CD4-positive, alpha-beta T cell treated with Interleukin-4 for 4 hours (primary cell): ENCODE data around the gene CACNA1I.

Experiments used
- DNase-seq: peaks from one replicate; pipeline ENCODE4 v3.0.0-alpha.2; 2020

CACNA1I gene

DNA sequence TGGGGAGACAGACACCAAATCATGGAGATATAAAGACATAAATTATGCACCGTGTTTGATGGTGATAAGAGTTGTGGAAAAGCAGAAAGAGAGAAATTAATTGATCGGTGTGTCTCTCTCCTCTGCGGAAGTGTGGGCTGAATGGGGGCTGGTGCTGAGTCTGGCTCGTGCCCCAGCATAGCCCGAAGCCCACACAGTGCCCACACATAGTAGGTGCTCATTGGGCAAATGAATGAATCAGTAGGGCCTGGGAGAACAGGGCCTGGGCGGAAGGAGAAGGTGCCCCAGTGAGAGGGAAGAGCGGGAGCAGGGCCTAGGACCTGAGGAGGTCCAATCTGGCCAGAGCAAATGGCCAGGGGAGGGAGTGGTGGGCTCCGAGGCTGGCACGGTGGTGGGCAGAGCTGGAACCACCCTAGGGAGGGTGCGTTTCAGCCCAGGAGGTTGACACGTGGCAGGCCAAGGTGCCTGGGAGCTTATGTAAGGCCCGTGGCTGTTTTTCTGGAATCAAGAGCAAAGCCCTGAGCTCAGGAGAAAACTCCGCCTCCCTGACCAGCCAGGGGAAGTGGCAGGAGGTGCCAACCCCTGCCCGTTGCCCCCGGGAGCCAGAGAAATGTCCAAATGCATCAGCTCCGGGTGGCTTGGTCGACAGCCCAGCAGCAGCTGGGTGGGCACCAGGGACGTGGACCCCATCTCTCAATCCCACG is 2.1 kb upstream of the CACNA1I start:
- DNase-seq, result no peak

DNA sequence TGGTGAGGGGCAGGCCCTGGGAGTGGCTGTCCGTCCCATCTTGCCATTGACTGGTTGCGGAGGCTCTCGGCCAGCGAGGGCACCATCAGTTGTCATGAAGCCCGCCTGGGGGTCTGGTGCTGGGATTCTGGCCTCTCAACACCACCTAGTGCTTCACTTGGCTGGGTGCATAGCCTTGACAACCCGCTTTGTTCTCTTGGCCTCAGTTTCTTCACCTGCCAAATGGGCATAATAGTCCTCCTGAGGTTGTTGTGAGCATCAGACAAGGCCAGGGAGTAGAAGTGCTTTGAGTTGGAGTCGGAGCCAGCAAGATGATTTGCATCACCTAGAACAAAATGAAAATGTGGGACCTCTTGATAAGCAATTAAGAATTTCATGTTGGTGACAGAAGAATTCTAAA is 1.5 kb upstream of the CACNA1I start:
- no peak for DNase-seq

- no peak for DNase-seq
These were observed 327 bp upstream of the CACNA1I start for GRCh38 chr22:39570226-39570625.

DNA sequence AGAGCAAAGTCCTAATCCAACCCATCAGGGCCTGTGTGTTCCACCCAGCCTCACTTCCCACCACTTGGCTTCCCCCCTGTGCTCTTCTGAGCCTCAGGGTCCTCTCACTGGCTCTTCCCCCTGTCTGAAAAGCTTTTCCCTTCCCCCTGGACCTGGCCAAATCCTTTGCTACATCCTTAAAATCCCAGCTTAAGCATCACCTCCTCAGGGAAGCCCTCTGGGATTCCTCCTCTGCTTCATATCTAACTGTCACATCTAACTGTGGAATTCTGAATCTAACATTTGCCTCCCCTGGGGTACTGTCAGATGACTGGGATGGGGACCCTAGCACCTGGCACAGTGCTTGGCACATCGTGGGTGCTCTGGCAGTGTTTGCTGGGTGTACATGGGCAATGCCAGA is 985 bp downstream of the CACNA1I start:
- DNase-seq, result no peak

DNA sequence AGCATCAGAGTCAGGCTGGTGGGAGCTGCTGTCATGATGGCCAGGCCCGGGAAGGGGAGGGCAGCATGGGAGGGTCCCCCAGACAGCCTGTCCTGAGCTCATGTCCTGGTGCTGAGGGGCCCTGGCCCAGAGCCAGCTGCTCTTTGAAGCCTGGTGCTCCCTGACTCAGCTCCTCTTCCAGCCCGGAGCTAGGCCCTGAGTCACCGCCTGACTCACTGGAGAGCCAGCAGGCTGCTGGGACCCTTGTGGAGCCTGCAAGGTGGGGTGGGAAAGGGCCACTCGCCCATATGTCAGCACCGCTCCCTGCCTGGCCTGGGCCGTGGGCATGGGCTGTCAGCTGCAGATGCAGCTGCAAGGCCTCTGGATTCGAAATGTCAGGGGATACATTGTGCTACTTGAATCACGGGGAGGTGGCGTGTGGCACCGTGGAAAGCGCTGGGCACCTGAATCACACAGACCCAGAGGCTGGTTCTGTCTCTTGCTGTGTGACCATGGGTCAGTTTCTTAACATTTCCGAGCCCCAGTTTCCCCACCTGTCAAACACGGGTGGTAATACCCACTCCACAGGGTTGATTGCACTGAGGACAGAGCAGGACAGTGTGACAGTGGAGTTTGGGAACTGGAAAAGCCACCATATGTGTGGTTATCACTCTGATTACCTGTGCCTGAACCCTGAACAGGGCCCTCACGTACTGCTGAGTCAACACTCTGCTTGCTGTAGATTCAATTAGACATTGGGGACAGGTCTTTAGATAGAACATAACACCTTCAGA is 4.4 kb downstream of the CACNA1I start:
- DNase-seq, result no peak

DNA sequence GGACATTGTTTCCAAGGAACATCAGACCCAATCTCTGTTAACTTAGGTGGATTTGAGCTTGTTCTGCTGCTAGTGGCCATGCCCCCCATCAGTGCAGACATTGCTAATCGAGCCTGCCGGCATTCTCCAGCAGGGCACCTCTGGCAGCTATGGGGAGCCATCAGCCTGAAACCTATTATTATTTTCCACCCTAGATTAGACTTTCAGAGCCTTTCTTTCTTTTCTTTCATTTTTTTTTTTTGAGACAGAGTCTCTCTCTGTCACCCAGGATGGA is 4.9 kb downstream of the CACNA1I start:
- DNase-seq, result no peak

DNA sequence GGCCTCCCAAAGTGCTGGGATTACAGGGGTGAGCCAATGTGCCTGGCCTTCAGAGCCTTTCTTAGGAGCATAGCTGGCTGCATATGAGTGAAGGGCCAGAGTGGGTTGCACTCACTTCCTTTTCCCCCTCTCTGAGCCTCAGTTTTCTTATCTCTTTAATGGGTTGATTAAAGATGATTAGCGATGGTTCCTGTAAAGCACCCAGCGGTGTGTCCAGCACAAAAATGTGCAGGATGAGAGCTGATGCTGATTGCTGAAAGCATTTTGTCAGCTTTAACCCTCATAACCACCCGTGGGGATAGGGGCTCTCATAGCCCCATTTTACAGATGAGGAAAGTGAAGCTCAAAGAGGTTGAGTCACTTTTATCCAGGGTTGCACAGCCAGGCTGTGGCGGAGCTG is 5.5 kb downstream of the CACNA1I start:
- no peak for DNase-seq

- no peak for DNase-seq
These were observed 6.8 kb downstream of the CACNA1I start for GRCh38 chr22:39577366-39577765.

DNA sequence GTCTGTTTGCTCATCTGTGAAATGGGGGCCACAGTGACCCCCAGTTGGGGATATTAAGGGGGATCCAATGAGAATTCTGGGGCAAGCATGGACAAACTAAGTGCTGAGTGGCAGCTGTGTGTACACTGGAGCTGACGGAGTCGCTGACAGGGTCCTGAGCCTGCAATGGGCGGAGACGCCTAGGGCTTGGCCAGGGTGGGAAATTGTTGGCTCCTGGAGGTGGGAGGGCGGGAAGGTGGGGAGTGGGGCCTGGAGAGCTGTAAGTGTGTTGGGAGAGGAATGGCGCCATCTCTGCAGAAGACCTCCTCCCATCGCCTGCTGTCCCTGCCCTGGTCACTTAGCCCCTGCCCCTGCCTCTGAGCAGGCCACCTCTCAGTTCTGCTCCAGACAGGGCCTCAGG is 7.3 kb downstream of the CACNA1I start:
- no peak for DNase-seq

GRCh38 chr22:39580006-39580441 is 9.5 kb downstream of the CACNA1I start:
- DNase-seq, result no peak

DNA sequence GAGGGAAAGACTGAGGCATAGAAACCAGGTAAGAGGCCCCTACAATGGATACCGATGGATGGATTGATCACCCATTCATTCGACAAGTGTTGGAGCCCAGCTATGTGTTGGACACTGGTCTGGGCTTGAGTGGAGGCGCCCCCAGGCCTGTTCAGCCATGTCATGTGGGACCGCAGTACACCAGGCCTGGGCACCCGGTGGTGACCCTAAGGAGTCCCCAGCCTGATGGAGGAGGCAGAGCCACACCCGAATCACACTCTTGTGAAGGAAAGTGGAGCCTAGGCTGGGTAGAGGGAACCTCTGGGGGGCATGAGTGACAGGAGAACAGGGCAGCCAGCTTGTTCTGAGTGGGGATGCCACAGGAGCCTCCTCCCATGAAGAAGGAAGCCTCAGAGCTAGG is 10.2 kb downstream of the CACNA1I start:
- no peak for DNase-seq

GRCh38 chr22:39581303-39581702 is 10.8 kb downstream of the CACNA1I start:
- DNase-seq, result no peak

GRCh38 chr22:39583066-39583667 is 12.6 kb downstream of the CACNA1I start:
- no peak for DNase-seq

DNA sequence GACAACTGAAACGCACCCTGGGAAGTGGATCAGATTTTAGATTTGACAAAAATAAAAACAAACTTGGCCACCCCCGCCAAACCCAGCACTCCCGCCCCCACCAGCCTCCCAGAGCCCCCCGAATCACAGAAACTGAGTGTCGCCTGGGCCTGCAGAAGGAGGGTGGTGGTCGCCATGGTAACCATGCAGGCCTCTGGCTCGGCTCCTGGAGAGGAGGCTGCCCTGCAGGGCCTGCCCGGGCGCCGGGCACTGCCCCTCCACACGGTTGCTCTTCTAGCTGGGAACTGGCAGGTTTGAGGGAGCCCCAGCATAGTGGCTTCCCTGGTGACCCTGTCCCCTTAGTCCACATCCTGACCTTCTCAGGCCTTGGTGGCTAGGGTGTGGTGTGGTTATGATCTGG is 19.3 kb downstream of the CACNA1I start:
- DNase-seq, result no peak

DNA sequence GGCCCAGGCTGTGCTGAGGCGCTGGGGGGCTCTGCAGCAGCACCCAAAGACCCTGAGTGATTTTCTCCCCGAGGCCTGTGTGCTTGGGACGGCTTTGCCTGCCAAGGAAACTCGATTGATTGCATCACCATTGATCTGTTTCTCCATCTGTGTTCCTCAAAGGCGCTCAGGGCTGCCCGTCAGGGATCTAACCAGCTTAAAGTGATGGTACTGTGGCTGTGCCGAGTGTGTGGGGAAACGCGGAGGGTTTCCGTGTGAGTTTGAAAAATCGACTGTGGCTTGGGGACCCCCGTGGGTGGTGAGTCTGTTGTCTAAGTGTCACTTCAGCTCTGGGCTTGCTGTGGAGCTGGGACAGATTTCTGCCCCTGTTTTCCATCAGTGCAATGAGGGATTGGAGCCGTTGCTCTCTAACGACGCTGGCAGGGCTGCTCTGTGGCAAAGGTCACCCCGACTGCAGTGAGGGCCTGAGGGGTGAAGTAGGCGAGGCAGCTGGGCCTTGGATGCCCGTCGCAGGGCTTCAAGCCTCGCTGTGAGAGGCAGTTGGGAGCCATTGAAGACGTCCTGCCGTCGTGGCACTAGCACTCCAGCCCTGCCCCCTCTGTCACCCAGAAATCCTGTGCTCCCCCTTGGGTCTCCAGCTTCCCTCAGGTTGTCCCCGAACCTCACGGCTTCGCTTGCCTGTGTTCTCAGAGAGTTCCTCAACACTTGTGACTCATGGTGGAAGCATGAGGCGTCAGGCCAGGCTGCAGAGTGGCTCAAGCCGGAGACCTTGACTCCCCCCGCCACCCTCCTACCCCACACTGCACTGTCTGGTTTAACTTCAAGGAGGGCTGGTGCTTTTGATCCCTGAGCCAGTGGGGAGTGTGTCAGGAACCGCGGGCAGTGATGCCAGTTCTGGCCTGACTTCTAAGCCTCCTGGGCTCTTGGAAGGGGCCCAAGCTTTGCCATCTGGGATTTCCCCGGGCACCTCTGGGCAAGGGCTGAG is 21.8 kb downstream of the CACNA1I start:
- no peak for DNase-seq

GRCh38 chr22:39593066-39593930 is 22.7 kb downstream of the CACNA1I start:
- DNase-seq, result no peak

DNA sequence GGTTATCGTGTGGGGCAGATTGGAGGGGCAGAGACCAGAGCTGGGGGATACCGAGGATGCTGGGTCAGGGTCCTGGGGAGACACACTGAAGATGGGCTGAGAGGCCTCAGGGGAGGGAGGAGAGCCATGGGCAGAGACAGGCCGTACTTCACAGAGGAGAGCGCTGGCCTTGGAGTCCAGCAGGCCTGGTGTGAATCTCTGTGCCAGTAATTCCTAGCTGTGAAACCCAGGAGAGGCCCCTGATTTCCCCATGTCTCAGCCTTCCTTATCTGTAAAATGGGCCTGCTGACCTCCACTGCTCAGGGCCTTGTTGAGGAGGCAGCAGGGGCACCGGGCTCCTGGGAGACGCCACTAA is 23.4 kb downstream of the CACNA1I start:
- no peak for DNase-seq

GRCh38 chr22:39594411-39594810 is 23.9 kb downstream of the CACNA1I start:
- DNase-seq, result no peak

DNA sequence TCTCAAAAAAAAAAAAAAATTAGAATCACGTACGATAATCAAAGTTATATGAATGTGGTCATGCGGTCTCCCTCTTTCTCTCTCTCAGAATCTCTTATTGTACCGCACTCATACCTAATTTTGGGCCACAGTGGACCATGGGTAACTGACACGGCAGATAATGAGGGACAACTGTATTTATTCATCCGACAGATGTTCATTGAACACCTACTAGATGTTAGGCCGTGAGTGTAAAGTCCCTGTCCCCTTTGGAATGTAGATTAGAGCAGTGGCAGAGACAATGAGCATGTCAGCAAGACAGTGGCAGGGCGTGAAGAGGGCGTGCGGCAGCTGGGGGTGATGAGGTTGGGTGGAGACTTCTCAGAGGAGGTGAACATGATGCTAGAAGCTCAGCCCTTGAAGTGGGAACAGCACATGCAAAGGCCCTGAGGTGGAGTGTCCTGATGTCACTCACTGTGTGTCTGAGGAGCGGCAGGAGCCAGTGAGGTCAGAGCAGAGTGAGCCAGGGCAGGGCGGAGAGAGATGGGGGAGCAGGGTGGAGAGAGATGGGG is 25.1 kb downstream of the CACNA1I start:
- no peak for DNase-seq

GRCh38 chr22:39596601-39597000 is 26.0 kb downstream of the CACNA1I start:
- no peak for DNase-seq

DNA sequence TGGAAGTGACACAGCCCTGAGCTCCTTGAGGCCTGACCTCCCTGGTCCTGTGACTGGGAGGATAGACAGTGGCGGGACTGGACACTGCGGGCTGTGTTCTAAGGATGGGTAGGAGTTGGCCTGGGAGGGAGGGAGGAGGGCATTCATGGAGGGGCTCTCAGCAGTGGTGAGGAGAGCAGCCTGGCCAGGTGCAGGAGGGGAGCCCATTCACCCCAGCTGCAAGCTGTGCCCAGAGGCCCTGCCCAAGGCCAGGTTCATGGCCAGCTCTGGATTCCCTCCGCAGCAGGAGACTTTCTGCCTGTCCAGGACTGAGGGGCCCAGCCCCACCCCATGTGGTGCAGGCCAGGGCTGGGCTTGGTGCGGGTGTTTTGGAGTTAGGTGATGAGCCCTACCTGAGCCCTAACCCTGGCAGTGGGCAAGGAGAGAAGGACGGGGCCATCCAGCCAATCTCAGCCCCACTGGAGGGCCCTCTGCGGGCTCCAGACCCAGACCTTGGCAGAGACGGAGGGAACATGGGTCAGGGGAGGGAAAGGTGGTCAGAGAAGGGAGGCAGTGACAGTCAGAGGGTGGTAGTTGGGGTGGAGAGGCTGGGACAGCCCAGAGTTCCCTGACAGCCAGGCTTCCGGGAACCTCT is 26.8 kb downstream of the CACNA1I start:
- DNase-seq, result no peak
